ENCODE measurements around the gene ITM2B. TPM values are rescaled to one million over a fixed set of nuclear protein-coding genes. Genes with fewer than 3 reads are reported as not detected.
A peak's percentile ranks its signal among the peaks of the same experiment; 100 is the strongest.
"Not testable (repeated sequence)": the region's sequence is repeated elsewhere in the genome, so short reads cannot be mapped to it uniquely, and the experiment has no call there.

The ITM2B gene
- total RNA-seq, 1 donor from 2014 or later = 75.2 TPM

DNA sequence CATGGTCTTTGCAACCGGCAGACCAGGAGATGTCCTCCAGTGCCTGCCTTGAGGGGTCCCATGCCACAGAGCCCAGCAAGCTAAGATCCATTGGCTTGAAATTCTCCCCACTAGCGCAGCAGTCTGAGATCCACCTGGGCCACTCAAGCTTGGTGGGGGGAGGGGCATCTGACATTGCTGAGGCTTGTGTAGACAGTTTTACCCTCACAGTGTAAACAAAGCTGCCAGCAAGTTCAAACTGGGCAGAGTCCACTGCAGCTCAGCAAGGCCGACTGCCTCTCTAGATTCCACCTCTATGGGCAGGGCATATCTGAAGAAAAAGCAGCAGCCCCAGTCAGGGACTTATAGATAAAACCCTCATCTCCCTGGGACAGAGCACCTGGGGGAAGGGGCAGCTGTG lies 32.0 kb upstream of the ITM2B start:
- Histone ChIP-seq H3K9ac (ENCODE audit: low read depth in 1 of 3, low read length in 3 of 3) (no peak overlapping the region), H3K36me3 (ENCODE audit: control insufficient read depth in 3 of 3, insufficient read depth in 3 of 3, low read length in 3 of 3) (no peaks in the 10 kb centered on the region), H3K27ac (ENCODE audit: low read depth, low read length) (no peak overlapping the region), H3K27me3 (ENCODE audit: control insufficient read depth in 3 of 3, insufficient read depth in 3 of 3, low read length in 3 of 3) (no peaks in the 10 kb centered on the region), H3K4me3 (ENCODE audit: low read length in 3 of 3) (no peak overlapping the region), H3K9me3 (ENCODE audit: control insufficient read depth in 3 of 3, low read length in 3 of 3) (no peaks in the 10 kb centered on the region), H3K4me1 (ENCODE audit: control insufficient read depth in 3 of 3, insufficient read depth in 3 of 3, low read length in 3 of 3) (no peaks in the 10 kb centered on the region)

GRCh38 chr13:48207207-48207606 lies 25.8 kb upstream of the ITM2B start:
- H3K27me3 ChIP-seq (ENCODE audit: control insufficient read depth in 3 of 3, insufficient read depth in 3 of 3, low read length in 3 of 3); H3K27ac ChIP-seq (ENCODE audit: low read depth, low read length); H3K36me3 ChIP-seq (ENCODE audit: control insufficient read depth in 3 of 3, insufficient read depth in 3 of 3, low read length in 3 of 3); H3K4me3 ChIP-seq (ENCODE audit: low read length in 3 of 3); H3K9ac ChIP-seq (ENCODE audit: low read depth in 1 of 3, low read length in 3 of 3); H3K9me3 ChIP-seq (ENCODE audit: control insufficient read depth in 3 of 3, low read length in 3 of 3); H3K4me1 ChIP-seq (ENCODE audit: control insufficient read depth in 3 of 3, insufficient read depth in 3 of 3, low read length in 3 of 3): not testable (repeated sequence)

- Histone ChIP-seq H3K9ac (ENCODE audit: low read depth in 1 of 3, low read length in 3 of 3) (no peak overlapping the region), H3K27me3 (ENCODE audit: control insufficient read depth in 3 of 3, insufficient read depth in 3 of 3, low read length in 3 of 3) (no peaks in the 10 kb centered on the region), H3K4me1 (ENCODE audit: control insufficient read depth in 3 of 3, insufficient read depth in 3 of 3, low read length in 3 of 3) (no peaks in the 10 kb centered on the region), H3K9me3 (ENCODE audit: control insufficient read depth in 3 of 3, low read length in 3 of 3) (no peaks in the 10 kb centered on the region), H3K27ac (ENCODE audit: low read depth, low read length) (no peak overlapping the region), H3K36me3 (ENCODE audit: control insufficient read depth in 3 of 3, insufficient read depth in 3 of 3, low read length in 3 of 3) (no peaks in the 10 kb centered on the region), H3K4me3 (ENCODE audit: low read length in 3 of 3) (no peak overlapping the region)
Observed at GRCh38 chr13:48210178-48210577, 22.8 kb upstream of the ITM2B start.

DNA sequence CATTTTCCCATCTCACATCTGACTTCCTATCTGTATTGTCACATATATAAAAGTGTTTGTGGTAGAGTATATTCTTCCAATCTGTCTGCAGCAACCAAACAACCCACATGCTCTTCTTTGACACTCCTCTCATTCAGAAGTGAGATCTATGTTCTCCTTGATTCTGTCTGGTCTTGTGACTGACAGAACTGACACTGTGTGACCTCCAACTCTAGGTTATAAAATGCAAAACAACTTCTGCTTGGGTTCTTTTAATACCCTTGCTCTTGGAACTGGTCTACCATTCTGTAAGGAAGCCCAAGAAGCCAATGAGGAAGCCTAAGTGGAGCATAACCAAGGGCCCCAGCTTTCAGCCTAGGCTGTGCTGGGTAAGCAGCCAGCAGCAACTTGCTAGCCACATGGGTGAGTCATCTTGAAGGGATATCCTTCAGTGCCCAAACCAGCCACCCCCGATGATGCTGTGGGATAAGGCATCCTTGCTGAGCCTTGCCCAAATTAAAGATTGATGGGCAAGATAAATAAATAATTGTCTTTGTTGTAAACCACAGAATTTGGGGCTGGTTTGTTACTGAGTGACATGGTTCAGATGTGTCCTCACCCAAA lies 18.4 kb upstream of the ITM2B start:
- Histone ChIP-seq H3K27ac (ENCODE audit: low read depth, low read length) (no peak overlapping the region), H3K4me3 (ENCODE audit: low read length in 3 of 3) (no peak overlapping the region), H3K27me3 (ENCODE audit: control insufficient read depth in 3 of 3, insufficient read depth in 3 of 3, low read length in 3 of 3) (no peaks in the 10 kb centered on the region)

GRCh38 chr13:48215511-48216203 lies 17.3 kb upstream of the ITM2B start:
- not testable (repeated sequence) for H3K27me3 ChIP-seq (ENCODE audit: control insufficient read depth in 3 of 3, insufficient read depth in 3 of 3, low read length in 3 of 3); H3K9ac ChIP-seq (ENCODE audit: low read depth in 1 of 3, low read length in 3 of 3); H3K27ac ChIP-seq (ENCODE audit: low read depth, low read length); H3K4me1 ChIP-seq (ENCODE audit: control insufficient read depth in 3 of 3, insufficient read depth in 3 of 3, low read length in 3 of 3); H3K9me3 ChIP-seq (ENCODE audit: control insufficient read depth in 3 of 3, low read length in 3 of 3); H3K36me3 ChIP-seq (ENCODE audit: control insufficient read depth in 3 of 3, insufficient read depth in 3 of 3, low read length in 3 of 3); H3K4me3 ChIP-seq (ENCODE audit: low read length in 3 of 3)

More for the DNA sequence above, 18.4 kb upstream of the ITM2B start:
- H3K36me3 ChIP-seq (ENCODE audit: control insufficient read depth in 3 of 3, insufficient read depth in 3 of 3, low read length in 3 of 3) = no peaks in the 10 kb centered on the region
- no peaks in the 10 kb centered on the region for H3K4me1 ChIP-seq (ENCODE audit: control insufficient read depth in 3 of 3, insufficient read depth in 3 of 3, low read length in 3 of 3)
- no peaks in the 10 kb centered on the region for H3K9me3 ChIP-seq (ENCODE audit: control insufficient read depth in 3 of 3, low read length in 3 of 3)
- H3K9ac ChIP-seq (ENCODE audit: low read depth in 1 of 3, low read length in 3 of 3) = no peak overlapping the region

- Histone ChIP-seq H3K9ac (ENCODE audit: low read depth in 1 of 3, low read length in 3 of 3) (no peak overlapping the region), H3K36me3 (ENCODE audit: control insufficient read depth in 3 of 3, insufficient read depth in 3 of 3, low read length in 3 of 3) (no peaks in the 10 kb centered on the region), H3K4me1 (ENCODE audit: control insufficient read depth in 3 of 3, insufficient read depth in 3 of 3, low read length in 3 of 3) (no peaks in the 10 kb centered on the region), H3K27me3 (ENCODE audit: control insufficient read depth in 3 of 3, insufficient read depth in 3 of 3, low read length in 3 of 3) (no peaks in the 10 kb centered on the region), H3K4me3 (ENCODE audit: low read length in 3 of 3) (no peak overlapping the region), H3K27ac (ENCODE audit: low read depth, low read length) (no peak overlapping the region), H3K9me3 (ENCODE audit: control insufficient read depth in 3 of 3, low read length in 3 of 3) (no peaks in the 10 kb centered on the region)
Observed at GRCh38 chr13:48216204-48216711, 16.7 kb upstream of the ITM2B start.

DNA sequence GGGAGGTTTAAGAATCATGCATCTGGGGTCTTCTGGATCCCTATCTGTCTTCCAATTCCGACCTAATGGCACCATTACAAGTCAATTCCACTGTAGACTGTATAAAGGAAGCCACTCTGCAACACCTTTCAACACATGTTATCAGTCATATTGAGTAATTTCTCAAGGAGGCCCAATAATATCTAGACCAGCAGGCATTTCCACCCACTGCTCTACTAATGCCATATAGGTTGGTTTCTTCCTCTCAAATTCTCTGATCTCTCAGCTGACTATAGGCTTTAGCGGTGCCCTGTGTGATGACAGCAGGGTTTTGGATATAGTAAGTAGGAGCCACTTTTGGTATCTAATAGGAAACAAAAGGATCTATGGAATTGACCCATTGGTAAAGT lies 12.4 kb upstream of the ITM2B start:
- H3K36me3 ChIP-seq (ENCODE audit: control insufficient read depth in 3 of 3, insufficient read depth in 3 of 3, low read length in 3 of 3) = no peaks in the 10 kb centered on the region
- no peak overlapping the region for H3K9ac ChIP-seq (ENCODE audit: low read depth in 1 of 3, low read length in 3 of 3)
- no peaks in the 10 kb centered on the region for H3K27me3 ChIP-seq (ENCODE audit: control insufficient read depth in 3 of 3, insufficient read depth in 3 of 3, low read length in 3 of 3)
- H3K4me1 ChIP-seq (ENCODE audit: control insufficient read depth in 3 of 3, insufficient read depth in 3 of 3, low read length in 3 of 3) = peaks cover 0 to 5% (median 0%) of the 10 kb centered on the region in 3 donors
- H3K4me3 ChIP-seq (ENCODE audit: low read length in 3 of 3) = no peak overlapping the region
- H3K9me3 ChIP-seq (ENCODE audit: control insufficient read depth in 3 of 3, low read length in 3 of 3) = no peaks in the 10 kb centered on the region
- peak overlapping the region; percentile 21 for H3K27ac ChIP-seq (ENCODE audit: low read depth, low read length)

DNA sequence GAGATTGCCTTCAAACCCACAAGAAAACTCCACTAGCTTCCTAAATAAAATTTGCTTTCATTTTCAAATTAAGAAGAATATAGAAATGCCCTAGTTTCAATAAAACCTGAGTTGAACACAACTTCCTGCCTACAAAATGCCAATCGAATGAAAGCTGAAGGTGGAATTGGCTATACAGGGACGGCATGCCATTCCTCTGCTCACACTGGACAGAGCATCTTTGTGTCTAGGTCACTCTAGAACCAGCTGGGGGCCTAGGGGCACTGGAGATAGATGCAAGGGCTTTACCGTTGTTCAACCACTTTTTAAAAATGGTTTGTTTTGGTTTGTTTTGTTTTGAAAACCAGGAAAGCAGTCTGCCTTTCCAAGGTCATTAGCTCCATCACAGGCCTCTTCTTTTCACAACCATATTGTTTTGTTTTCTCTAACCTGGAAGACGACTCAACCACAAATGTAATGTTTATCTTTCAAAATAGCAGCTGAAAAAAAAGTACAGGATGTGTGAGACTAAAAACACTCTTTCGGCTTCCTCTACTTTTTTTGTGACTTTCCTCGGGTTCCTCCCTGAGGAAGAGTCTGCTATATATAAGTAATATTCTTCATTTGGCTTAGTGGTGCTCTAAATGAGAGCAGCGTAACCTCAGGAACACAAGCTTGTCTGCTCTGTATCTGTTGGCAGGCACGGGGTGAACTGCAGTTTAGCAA lies 11.9 kb upstream of the ITM2B start:
- Histone ChIP-seq H3K4me1 (ENCODE audit: control insufficient read depth in 3 of 3, insufficient read depth in 3 of 3, low read length in 3 of 3) (peaks cover 0 to 5% (median 0%) of the 10 kb centered on the region in 3 donors), H3K9me3 (ENCODE audit: control insufficient read depth in 3 of 3, low read length in 3 of 3) (no peaks in the 10 kb centered on the region), H3K27ac (ENCODE audit: low read depth, low read length) (peak overlapping the region; percentile 21), H3K36me3 (ENCODE audit: control insufficient read depth in 3 of 3, insufficient read depth in 3 of 3, low read length in 3 of 3) (no peaks in the 10 kb centered on the region), H3K4me3 (ENCODE audit: low read length in 3 of 3) (no peak overlapping the region), H3K27me3 (ENCODE audit: control insufficient read depth in 3 of 3, insufficient read depth in 3 of 3, low read length in 3 of 3) (no peaks in the 10 kb centered on the region), H3K9ac (ENCODE audit: low read depth in 1 of 3, low read length in 3 of 3) (no peak overlapping the region)

DNA sequence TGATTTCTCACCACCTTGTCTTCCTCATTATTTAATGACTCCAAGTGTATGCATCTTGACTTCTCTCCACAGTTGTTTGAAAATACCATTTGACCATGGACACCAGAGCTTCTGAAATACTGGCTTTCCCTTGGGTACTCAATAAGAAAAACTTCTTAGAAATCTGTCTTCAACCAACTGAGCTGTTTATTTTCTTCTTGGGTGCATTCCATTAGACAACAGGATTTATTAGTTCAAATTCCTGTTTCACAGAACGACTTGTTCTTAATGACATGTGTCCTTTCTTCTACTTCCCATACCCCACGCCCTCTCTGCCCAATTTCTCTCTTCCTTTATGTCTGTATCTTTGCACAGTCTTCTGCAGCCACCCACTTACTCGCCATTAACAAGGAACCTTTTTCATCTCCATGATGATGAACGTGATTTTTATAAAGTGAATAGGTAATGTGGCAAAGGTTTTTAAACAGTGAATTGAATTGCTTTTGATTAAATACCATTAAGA lies 11.3 kb upstream of the ITM2B start:
- Histone ChIP-seq H3K27me3 (ENCODE audit: control insufficient read depth in 3 of 3, insufficient read depth in 3 of 3, low read length in 3 of 3) (no peaks in the 10 kb centered on the region), H3K36me3 (ENCODE audit: control insufficient read depth in 3 of 3, insufficient read depth in 3 of 3, low read length in 3 of 3) (no peaks in the 10 kb centered on the region), H3K9ac (ENCODE audit: low read depth in 1 of 3, low read length in 3 of 3) (no peak overlapping the region), H3K9me3 (ENCODE audit: control insufficient read depth in 3 of 3, low read length in 3 of 3) (no peaks in the 10 kb centered on the region), H3K27ac (ENCODE audit: low read depth, low read length) (peak overlapping the region; percentile 76), H3K4me1 (ENCODE audit: control insufficient read depth in 3 of 3, insufficient read depth in 3 of 3, low read length in 3 of 3) (peaks cover 0 to 5% (median 0%) of the 10 kb centered on the region in 3 donors), H3K4me3 (ENCODE audit: low read length in 3 of 3) (peak overlapping the region in 1 of 3 donors; percentile 54)
